ENCODE results near the gene ARHGAP10.

ARHGAP10 gene

GRCh38 chr4:147829401-147830101 lies 97.7 kb downstream of the ARHGAP10 start:
- H3K27ac ChIP-seq (ENCODE audit: low read length), result no peak overlapping the region

DNA sequence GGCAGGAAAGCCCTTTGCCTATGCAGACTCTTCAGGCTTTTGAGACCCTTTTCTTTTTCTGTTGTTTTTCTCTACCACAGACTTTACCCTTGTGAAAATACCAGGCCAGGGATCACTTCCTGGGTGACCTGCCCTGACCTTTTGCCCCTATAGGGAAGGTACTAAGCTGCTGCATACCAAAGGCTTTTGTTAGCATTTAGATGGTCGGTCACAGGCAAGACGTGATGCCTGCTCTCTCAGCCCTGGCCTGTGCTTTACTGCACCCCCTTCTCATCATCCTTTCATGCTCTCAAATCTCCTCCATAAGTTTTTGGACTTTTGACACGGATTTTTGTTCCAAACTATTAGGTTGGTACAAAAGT lies 98.2 kb downstream of the ARHGAP10 start:
- no peak overlapping the region for H3K4me2 ChIP-seq (ENCODE audit: insufficient read depth, low read length)
- no peak for TF ChIP-seq EZH2 (IDR thresholded peaks at IDR 0.05; ENCODE audit: borderline replicate concordance, low read depth, low read length, severe bottlenecking)
- no peak for TF ChIP-seq CTCF (IDR thresholded peaks at IDR 0.05; ENCODE audit: borderline replicate concordance, extremely low read depth, low read length, poor library complexity, severe bottlenecking)
- H4K20me1 ChIP-seq (ENCODE audit: insufficient read depth, low read length), result no peaks in the 10 kb centered on the region
- H3K27ac ChIP-seq (ENCODE audit: low read length), result no peak overlapping the region
- no peaks in the 10 kb centered on the region for H3K79me2 ChIP-seq (ENCODE audit: insufficient read depth, low read length)
- no peaks in the 10 kb centered on the region for H3K27me3 ChIP-seq (ENCODE audit: insufficient read depth, low read length, poor library complexity)
- H3K4me3 ChIP-seq (ENCODE audit: low read depth in 1 of 2, low read length in 2 of 2), result no peak overlapping the region
- DNase-seq (no peak), ATAC-seq (ENCODE audit: insufficient read depth, low read depth) (no peak)
- no peak overlapping the region for H3K9ac ChIP-seq (ENCODE audit: low read depth, low read length)
- no peaks in the 10 kb centered on the region for H3K36me3 ChIP-seq (ENCODE audit: insufficient read depth, low read length)
- no peak overlapping the region for H2AFZ ChIP-seq (ENCODE audit: low read depth, low read length)
- H3K9me3 ChIP-seq (ENCODE audit: insufficient read depth, low read length, severe bottlenecking), result no peaks in the 10 kb centered on the region
- no peaks in the 10 kb centered on the region for H3K4me1 ChIP-seq (ENCODE audit: insufficient read depth, low read length)

More at GRCh38 chr4:147829401-147830101, 97.7 kb downstream of the ARHGAP10 start:
- Histone ChIP-seq H3K9ac (ENCODE audit: low read depth, low read length) (no peak overlapping the region), H3K36me3 (ENCODE audit: insufficient read depth, low read length) (no peaks in the 10 kb centered on the region), H4K20me1 (ENCODE audit: insufficient read depth, low read length) (no peaks in the 10 kb centered on the region), H3K4me2 (ENCODE audit: insufficient read depth, low read length) (no peak overlapping the region), H2AFZ (ENCODE audit: low read depth, low read length) (no peak overlapping the region), H3K27me3 (ENCODE audit: insufficient read depth, low read length, poor library complexity) (no peaks in the 10 kb centered on the region), H3K4me3 (ENCODE audit: low read depth in 1 of 2, low read length in 2 of 2) (no peak overlapping the region), H3K4me1 (ENCODE audit: insufficient read depth, low read length) (no peaks in the 10 kb centered on the region), H3K9me3 (ENCODE audit: insufficient read depth, low read length, severe bottlenecking) (no peaks in the 10 kb centered on the region), H3K79me2 (ENCODE audit: insufficient read depth, low read length) (no peaks in the 10 kb centered on the region)
- no peak for ATAC-seq (ENCODE audit: insufficient read depth, low read depth)
- no peak for DNase-seq
- TF ChIP-seq EZH2 (IDR thresholded peaks at IDR 0.05; ENCODE audit: borderline replicate concordance, low read depth, low read length, severe bottlenecking), result no peak
- no peak for TF ChIP-seq CTCF (IDR thresholded peaks at IDR 0.05; ENCODE audit: borderline replicate concordance, extremely low read depth, low read length, poor library complexity, severe bottlenecking)

- no peaks in the 10 kb centered on the region for H3K27me3 ChIP-seq (ENCODE audit: insufficient read depth, low read length, poor library complexity)
- no peak overlapping the region for H3K27ac ChIP-seq (ENCODE audit: low read length)
- TF ChIP-seq CTCF (IDR thresholded peaks at IDR 0.05; ENCODE audit: borderline replicate concordance, extremely low read depth, low read length, poor library complexity, severe bottlenecking) (no peak), EZH2 (IDR thresholded peaks at IDR 0.05; ENCODE audit: borderline replicate concordance, low read depth, low read length, severe bottlenecking) (no peak)
- DNase-seq (no peak), ATAC-seq (ENCODE audit: insufficient read depth, low read depth) (no peak)
- H3K9ac ChIP-seq (ENCODE audit: low read depth, low read length), result no peak overlapping the region
- no peak overlapping the region for H2AFZ ChIP-seq (ENCODE audit: low read depth, low read length)
- no peaks in the 10 kb centered on the region for H3K36me3 ChIP-seq (ENCODE audit: insufficient read depth, low read length)
- H3K9me3 ChIP-seq (ENCODE audit: insufficient read depth, low read length, severe bottlenecking), result no peaks in the 10 kb centered on the region
- no peaks in the 10 kb centered on the region for H4K20me1 ChIP-seq (ENCODE audit: insufficient read depth, low read length)
- H3K79me2 ChIP-seq (ENCODE audit: insufficient read depth, low read length), result no peaks in the 10 kb centered on the region
- no peaks in the 10 kb centered on the region for H3K4me1 ChIP-seq (ENCODE audit: insufficient read depth, low read length)
- H3K4me3 ChIP-seq (ENCODE audit: low read depth in 1 of 2, low read length in 2 of 2), result no peak overlapping the region
- H3K4me2 ChIP-seq (ENCODE audit: insufficient read depth, low read length), result no peak overlapping the region
Measured at GRCh38 chr4:147830987-147831386, 99.1 kb downstream of the ARHGAP10 start.

Data from DND-41 (cell line).